Measurements from ENCODE around the gene CORO7.
A peak's percentile ranks its signal among the peaks of the same experiment; 100 is the strongest.
"Not testable (repeated sequence)": the region's sequence is repeated elsewhere in the genome, so short reads cannot be mapped to it uniquely, and the experiment has no call there.

CORO7 gene

DNA sequence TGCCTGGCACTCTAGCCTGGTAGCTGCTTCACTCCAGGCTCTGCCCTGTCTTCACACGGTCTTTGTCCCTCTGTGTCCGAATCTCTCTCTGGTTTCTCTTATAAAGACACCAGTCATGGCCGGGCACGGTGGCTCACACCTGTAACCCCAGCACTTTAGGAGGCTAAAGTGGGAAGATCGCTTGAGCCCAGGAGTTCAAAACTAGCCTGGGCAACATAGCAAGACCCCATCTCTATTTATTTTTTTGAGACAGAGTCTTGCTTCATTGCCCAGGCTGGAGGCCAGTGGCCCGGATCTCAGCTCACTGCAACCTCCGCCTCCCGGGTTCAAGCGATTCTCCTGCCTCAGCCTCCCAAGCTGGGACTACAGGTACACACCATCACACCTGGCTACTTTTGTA, 82.7 kb downstream of the CORO7 start:
- not testable (repeated sequence) for DNase-seq

DNA sequence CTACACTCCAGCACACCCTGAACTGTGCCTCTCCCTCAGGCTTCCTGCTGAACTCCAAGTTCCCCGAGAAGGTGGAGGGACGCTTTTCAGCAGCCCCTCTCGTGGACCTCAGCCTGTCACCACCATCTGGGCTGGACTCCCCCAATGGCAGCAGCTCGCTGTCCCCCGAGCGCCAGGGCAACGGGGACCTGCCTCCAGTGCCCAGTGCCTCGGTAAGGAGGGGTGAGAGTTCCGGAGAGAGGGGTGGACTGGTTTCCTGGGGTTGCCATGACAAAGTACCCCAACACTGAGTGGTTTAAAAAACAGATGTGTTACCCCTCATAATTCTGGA, 83.1 kb downstream of the CORO7 start:
- DNase-seq = no peak

DNA sequence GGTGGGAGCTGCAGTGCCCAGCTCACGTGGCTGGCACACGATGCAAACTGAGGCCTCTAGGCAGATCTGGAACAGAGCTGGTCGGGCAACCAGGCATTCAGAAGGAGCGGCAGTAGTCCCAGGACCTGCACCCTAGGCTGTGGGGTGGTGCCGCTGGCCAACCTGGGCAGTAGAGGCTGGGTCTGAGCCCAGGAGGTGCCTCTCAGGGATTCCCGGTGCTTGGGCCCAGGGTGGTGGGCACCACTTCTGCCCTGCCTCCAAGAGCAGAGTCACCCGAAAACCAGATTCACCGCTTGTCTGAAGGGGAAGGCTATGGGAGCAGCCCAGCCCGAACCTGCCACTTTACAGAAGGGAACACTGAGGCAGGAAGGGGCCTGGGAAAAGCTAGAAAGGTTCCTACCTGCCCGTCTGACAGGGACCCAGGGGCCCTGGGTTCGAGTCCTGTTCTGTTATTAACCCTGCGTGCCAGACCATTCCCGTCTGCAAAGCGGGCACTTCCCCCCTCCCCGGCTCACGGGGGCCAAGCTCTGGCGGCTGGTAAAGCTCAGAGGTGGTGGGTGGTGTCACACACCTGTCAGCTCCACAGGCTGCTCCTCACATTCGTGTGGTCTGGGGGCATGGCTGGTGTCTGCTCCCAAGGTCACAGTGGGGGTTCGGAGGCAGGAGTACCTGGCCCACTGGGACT, 83.6 kb downstream of the CORO7 start:
- DNase-seq = no peak

DNA sequence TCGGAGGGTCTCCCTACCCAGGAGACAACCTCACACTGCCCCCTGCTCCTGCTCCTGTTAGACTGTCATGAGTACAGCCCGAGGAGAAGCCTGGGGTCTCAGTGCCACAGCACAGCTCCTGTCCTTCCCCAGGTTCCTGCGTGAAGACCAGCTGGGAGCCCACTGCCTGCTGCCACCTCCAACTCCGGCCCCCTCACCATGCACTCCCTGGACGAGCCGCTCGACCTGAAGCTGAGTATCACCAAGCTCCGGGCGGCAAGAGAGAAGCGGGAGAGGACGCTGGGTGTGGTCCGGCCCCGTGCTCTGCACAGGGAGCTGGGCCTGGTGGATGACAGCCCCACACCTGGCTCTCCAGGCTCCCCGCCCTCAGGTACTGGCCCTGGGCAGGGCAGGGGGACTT, 84.3 kb downstream of the CORO7 start:
- DNase-seq = no peak

DNA sequence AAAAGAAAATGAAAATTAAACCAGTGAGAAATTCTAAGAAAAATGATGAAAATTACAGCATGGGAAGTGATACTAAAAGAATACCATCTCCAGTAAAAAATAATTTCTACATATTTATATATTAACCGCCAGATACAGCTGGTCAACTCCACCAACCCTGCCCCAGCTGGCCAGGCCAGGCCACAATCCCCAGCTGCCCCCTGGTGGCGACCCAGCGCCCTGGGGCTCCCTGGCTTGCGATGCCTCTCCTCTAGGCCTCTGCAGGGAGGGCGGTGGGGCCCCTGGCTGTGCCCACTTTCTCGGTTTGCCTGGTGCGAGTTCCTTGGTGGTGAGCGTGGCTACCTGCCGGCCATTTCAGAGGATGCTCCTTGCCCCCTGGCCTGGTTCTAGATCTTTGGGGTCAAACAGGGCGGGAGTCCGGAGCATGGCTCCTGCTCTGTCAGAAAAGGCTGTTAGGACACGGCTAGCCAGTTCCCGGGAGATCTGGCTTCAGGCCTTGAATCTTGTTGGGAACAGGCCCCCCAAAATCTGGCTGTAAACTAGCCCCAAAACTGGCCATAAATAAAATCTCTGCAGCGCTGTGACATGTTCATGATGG, 86.0 kb downstream of the CORO7 start:
- DNase-seq = peak; percentile 82

DNA sequence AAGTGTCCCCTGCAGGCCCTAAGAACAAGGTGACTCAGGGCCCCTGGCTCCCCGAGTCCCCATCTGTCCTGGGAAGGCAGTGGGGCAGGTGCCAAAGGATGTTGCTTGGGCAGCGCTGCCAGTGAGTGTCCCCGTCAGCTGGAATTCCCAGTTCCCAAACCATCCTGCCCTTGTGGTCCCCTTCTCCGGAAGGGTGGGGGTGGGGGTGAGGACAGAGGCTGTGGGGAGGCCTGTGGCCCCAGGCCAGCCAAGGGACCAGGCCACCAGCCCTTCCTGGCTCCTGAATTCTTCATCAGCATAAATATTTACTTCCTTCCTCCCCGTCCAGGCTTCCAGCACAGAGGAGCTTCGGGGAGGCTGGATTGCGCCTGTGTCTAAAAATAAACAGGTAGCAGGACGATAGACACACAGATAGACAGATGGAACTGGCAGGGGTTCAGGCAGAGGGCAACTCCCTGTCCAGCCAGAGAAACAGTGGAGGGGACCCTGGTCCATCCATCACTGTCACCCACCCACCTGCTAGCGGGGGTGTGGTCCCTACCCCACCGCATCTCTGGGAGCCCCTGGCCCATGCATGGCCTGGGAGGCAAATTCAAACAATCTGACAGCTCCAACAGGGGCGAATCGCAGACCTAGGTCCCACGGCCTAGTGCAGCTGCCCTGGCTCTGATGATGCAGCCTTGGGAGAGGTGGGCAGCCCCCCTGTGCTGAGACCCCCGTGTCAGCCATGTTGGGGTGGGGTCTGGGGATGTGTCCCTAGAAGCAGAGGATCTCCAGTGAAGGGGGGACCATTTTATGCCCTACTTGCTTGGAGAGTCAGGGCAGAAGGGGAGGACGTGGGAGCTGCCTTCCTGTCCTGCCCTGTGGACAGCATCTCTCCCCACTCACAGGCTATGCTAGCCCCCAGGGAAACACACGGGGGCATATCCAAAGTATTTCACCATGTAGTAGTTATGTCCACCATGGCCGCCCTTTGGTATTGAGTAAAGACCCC, 87.3 kb downstream of the CORO7 start:
- peak; percentile 39 for DNase-seq

DNA sequence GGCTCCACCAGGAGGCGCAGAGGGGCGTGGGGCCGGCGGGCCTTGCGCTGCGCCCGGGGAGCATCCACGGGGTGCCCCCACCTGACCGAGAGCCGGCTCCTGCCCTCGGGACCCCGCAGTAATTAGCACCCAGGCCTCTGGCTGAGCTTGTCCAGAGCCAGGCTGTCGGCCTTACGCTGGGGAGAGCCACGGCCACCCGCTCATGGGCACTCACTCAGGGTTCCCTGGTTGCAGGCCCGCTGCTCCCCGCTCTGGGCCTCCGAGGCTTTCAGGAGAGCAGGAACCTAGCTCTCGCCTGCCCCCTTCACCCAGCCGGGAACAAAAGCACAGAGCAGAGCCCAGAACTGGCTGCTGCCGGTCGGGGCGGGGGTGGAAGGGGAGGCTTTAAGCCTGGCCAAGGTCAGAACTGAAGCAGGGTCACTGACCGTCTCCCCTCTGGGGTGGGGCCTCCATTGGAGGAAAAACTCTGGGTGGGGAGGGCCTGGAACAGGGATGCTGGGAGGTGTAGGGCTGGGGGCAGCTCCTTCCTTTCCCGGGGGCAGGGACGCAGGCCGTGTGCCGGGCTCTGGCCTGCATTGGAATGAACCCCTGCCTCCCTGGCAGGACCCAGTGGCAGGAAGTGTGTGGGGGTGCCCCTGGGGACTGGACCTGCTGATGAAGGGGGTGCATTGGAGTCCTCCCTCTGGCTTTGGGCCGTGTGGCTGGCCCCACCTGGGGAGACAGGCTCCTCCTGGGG, 88.2 kb downstream of the CORO7 start:
- DNase-seq = peak; percentile 89

DNA sequence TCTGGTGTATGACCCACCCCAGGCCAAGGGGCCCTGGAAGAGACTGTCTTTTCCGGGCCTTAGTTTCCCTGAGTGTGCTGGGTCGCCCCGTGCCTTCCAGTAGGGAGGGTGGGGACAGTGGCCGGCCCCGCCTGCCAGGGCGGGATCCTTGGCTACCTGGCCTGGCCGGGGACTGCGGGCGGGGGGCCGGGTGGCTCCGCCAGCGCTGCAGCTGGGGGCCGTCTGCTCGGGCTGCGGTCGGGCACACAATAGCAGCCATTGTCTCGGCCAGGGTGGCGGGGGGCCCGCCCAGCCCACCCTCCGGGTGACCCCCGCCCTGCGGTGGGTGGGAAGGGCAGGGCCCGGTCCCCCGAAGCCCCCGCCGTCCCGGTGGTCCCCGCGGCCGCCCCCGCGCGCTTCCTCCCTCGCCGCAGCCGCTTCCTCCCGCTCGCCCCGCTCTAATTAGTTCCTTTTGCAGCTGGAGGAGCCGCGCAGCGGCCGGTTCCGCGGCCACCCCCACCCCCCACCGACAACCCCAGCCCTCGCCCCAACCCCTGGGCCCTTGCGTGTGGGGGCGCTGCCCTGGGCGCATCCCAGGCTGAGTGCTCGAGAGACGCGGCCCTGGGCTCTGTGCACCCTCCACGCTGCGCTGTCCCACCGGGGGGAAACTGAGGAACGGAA, 88.9 kb downstream of the CORO7 start:
- peak; percentile 37 for DNase-seq

DNA sequence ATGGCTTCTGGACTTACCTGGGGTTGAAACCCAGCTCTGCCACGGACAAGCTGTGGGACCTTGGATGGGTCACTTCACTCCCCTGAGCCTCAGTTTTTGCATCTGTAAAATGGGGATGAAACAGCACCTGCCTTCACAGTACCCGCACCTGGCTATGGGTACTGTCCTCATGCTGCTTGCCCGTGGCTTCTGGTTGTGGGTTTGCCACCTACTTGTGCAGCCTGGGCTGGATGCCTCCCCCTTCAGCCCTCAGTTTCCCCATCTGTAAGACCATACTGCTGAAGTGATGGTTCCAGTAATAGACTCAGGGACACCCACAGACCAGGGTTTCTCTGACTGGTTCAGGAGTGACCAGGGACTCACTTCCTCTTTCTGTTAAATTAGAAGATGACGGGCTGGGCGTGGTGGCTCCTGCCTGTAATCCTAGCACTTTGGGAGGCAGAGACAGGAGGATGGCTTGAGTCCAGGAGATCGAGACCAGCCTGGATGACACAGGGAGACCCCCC, 91.1 kb downstream of the CORO7 start:
- DNase-seq = no peak

DNA sequence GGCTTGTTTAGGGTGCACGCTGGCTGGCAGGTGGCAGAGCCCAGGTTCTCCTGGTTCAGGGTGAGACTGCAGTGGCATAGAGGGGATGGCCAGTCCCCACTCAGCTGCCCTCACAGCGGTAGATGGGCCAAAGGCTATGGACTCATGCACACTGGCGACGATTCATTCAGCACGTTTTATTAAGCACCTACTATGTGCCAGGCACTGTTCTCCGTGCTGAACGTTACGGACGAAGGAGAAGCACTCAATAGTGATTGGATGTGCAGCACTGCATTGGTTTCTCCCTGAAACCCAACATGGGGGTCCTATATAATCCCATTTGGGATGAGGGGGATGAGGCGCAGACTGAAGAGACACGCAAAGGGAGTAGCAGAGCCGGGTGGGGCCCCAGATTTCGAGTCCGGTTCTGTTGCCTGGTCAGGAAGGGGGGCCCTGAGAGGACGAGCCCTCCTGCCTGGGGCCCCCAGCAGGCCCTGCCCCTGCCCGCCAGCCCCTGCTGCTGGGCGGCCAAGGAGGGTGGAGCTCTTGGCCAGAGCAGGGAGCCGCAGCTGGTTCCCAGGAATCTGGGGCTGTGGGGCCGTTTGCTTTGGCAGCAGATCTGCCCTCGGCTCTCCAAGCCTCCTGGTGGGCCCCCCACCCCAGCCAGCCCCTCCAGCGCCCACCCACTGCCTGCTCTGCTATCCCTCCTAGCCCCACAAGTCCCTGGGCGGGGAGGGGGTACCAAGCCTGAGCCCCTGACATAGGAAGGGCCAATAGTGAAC, 91.7 kb downstream of the CORO7 start:
- DNase-seq = peak; percentile 82

DNA sequence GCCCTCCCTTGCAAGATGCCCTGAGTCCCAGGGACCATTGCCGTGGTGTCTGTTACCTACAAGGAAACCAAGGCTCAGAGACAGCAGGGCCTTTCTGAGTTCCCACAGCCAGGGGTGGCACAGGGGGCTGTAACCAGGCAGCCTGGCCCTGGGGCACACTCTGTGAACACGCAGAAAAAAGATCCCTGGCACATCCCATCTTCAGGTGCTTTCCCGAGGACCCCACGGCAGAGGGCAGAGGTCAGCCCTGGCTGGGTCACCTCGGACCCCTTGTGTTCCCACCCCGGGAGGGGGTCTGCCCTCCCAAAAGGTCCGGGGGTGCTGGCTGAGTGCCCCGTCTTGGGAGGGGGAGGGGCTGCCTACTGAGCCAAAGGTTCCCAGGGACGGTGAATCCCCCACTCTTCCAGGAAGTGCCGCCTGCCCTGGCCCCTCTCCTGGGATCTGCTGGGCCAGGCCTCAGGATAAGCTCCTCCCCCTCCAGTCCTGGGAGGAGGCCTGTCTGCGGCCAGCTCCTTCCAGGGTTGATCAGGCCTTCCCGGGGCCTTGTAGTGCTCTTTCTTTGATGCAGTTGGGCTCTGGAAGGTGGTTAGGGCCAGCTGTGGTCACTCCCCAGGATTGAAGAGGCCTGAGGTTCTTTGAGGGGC, 92.4 kb downstream of the CORO7 start:
- DNase-seq = peak; percentile 82

DNA sequence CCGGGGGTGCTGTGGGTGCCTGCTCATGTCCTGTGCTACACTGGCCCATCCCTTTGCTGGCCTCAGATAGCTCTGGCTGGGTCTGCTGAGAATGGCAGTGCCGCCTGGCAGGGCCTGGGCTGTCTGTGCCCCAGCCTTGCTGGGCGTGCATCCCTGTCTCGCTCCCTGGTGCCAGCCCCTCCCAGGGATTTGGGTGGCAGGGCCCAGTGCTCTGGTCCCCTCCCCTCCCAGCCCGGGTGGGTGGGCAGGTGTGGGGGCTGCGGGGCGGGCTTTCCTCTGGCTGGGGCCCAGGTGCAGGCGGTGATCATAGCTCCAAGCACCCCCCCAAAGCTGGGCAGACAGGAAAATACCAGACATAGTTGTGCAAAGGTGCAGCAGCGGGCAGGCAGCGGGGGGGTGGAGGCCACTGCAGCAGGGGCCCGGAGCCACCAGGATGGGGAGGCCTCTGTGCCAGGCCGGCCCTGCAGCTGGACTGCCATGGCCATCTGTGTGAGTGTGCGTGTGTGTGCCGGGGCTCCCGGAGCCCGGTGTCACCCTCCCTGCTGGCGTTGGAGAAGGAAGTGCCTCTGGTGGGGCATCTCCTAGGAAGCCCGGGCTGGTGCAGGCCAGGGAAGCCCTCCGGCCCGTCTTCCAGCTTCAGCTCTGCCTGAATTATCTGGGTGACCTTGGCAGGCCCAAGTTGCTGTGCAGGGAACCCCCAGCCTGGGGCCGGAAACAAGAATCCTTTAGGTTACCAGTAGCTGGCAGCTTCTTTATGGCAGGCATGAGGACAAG, 93.1 kb downstream of the CORO7 start:
- DNase-seq = peak; percentile 54

DNA sequence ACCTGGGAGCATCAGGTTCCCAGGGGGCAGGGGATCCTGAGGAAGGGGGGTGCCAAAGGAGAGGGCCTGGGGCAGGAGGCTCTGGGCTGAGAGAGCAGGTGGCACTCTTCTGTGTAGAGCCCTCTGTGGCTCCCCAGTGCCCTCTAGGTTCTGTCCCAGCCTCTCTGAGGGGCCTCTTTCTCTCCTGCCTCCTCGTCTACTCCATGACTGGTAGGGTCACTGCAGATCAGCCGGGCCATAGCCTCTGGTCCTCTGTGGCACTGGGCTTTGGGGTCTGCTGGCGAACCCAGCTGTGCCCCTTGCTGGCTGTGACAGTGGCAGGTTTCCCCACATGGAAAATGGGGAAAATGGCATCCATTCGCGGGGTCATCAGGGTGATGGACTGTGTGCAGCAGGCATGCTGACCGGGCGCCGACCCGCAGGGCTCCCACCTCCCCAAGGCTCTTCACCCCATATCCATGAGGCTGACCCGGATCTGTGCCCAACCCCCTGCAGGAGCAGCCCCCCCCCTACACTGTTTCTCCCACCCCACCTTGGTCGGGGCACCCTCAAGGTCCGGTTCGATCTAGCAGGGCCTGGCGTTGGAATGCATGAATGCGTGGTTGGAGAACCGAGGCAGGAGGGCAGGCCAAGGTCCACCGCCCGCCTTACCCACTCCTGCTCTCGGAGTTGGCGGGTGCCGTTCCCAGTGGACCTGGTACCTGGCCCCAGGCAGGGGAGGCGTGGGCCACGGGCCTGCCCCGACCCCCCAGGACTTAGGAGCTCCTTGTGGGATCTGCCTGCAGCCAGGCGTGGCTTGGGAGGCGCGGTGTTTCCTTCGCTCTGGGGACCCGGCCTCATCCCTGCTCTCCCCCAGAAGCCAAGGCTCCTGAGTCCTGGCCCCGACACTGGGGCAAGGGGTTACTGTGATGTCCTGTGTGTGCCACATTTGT, 94.0 kb downstream of the CORO7 start:
- no peak for DNase-seq

DNA sequence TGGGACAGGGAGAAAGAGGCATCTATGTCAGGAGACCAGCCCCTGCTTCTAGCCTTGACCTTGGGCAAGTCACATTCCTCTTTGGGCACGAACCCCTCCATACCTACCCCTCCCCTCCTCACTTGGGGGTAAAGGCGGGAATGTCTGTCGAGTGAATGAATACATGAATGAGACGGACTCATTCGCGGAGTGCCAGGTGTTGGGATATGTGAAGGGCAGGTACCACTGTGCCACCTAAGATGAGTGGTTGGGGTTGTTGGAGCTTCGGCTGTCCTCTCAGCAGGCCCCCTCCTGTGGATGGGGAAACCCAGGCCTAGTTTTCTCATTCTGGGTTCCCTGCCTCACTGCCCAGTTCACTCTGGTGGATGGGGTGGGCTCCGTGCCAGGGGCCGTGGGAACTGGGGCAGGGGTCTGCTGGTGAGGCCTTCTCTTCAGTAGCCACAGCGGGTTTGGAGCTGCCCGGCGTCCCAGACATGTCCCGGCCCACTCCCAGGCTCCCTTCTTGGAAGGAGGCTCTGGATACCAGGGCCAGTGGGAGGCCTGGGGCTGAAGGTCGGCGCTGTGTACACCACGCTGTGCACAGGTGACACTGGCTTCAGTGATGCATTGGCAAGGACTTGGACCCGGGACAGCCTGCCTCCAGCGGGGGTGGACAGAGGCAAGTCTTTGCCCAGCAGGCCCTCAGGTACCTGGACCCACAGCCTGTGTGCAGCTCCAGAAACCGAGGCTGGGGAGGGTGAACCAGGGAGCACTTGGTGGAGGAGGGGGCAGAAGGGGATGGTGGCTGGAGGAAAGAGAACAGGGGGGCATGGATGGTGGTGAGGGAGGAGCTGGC, 94.9 kb downstream of the CORO7 start:
- DNase-seq = no peak

DNA sequence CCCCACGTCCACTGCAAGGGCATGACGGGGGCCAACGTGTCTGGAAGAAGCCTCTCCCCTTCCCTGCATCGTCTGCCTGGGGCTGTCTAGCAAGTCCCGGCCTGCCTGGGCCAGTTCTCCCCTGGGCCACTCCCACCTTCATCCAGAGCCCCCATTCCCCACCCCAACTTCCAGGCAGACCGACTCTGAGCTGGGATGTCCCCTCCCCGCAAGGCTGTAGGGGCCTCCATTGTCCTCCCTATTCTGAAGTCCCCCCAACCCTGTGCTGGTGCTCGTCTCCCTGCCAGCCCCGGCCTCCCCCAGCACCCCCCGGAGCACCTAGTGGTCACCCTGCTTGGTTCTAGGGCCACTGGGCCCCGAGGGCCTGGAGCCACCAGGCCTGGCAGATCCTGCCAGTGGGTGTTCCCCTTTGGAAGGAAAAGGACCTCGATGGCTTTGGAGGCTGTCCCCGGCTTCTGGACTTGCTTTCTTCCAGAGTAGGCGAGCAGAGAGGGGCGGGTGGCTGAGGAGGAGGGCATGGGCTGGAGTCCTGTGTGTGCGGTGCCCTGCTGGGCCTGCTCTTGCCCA, 95.7 kb downstream of the CORO7 start:
- peak; percentile 24 for DNase-seq

DNA sequence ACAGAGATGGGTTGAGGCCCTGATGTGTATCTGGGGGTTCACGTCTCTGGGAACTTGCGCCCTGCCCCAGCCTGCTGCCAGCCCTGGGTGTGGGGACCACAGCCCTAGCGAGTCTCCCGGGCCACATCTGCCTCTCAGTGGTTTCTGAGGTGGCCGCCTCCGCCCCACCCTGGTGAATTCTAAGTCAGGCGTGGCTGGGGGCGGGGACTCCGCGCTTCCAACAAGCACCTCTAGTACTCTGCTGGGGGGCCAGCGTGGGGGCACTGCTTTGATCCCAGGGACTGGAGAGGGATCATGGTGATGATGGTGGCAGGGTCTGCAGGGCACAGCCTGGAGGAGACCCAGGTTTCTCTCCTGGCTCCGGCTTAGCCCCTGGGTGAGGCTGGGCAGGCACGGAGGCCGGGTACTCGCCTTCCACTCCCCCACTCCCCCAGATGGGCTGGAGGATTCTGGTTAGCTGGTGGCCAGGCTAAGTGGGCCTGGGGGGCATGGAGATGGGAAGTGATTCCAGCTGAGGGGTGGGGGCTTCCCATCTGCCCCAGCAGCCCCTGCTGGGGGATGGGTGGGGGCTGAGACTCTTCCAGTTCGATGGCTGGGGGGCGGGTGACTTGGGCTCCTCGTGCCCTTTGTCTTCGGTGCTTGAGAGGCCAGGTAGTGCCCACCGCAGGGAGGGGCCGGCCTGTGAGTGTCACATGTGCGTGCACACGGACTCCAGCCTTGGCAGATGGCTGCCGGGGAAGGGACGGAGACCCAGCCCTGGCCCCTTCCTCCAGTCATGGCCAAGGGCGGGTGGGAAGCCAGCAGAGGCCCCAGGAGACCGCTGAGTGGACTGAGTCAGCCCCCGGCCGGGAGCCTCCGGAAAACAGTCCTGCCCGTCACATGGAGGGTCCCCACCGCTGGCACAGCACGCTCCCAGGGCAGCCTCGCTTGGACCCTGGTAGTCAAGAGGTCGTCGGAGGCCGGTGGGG, 96.7 kb downstream of the CORO7 start:
- peak; percentile 70 for DNase-seq

All from right hindlimb (tissue), 1 donor.